Left renal cortex interstitium (tissue), 4 donors: ENCODE measurements around the gene ETS1. TPM values are rescaled to one million over a fixed set of nuclear protein-coding genes. Genes with fewer than 3 reads are reported as not detected.
"Not testable (repeated sequence)": the region's sequence is repeated elsewhere in the genome, so short reads cannot be mapped to it uniquely, and the experiment has no call there.

Experiments used
- DNase-seq, 4 donors: peaks; one replicate each; pipeline ENCODE4 v3.0.0-alpha.2; 2013; ENCODE audit warnings: low read depth in 4 of 4, low spot score in 2 of 4, missing footprints in 1 of 4
- polyA plus RNA-seq, 4 donors: library from polyadenylated mRNA; unstranded; fragments of 120-200 nt; gene quantifications; one replicate each; pipeline ENCODE4 v1.2.1, GENCODE V29; 2013; ENCODE audit not compliant: insufficient read length in 4 of 4

The ETS1 gene
- polyA plus RNA-seq, 4 donors = 64.0 to 80.3 (median 71.7) TPM

DNA sequence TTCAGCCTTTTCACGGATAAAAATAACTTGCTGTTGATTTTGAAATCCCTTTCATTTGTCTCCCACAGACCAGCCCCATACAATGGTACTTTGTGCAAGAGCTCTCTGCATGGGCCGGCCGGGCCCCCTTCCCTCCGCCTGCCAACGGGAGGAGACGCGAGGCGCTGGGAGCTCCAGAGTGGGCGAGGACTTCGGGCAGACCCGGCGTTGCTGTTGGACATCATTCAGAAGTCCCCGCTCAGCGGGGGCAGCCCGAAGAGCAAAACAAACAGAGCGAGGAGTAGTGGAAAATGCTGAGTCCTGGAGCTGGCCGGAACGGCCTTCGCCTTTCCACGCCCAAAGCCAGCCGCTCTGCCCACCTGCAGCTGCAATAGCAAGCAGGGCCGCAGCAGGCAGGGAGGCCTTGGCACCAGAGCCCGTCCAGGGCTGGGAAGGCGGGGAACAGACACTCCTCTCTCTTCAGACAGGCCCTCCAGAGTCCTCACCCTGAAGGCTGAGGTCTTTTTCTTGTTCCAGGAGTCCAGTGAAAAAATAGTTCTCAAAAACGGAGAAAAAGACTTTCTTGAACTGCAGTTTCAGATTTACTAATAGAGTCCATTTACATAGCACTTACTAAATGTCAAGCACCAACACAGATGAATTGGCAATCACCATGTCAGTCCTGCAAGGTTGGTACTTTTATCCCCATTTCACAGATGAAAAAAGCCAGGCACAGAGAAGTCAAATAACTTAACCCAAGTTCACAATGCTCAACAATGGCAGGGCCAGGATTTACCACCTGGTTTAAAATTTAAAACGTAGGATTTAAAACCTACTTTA lies 135.5 kb downstream of the ETS1 start:
- DNase-seq = no peak

DNA sequence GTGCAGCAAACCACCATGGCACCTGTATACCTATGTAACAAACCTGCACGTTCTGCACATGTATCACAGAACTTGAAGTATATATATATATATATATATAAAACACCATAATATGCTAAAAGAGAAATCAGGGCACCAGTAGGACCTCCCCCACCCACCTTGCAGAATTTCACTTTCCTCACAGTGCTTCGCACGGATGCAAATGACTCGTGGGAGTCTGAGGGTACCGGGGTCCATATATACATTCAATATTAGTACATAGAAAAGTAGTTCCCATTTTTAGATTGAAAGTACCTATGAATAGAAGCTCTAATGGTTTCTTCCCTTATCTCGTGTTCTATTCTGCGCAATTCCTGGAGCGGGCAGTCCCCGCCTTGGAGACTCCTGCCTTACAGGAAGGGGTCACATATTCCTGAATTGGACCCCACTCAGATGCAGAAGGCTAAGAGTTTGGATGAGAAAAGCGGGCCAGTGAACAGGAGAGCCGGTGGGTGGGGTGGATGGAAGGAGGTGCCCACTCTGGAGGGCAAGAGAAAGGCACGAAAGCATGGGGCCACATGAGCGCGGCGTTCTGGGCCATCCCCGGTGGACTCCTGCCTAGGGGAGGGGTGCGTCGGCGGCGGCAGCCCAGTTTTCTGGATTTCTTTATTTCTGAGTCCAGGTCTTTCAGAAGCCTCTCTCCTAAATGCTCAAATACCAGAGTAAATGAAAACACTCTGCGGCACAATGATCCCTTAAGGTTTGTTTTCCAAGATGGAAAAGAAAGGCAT lies 136.3 kb downstream of the ETS1 start:
- DNase-seq = no peak

DNA sequence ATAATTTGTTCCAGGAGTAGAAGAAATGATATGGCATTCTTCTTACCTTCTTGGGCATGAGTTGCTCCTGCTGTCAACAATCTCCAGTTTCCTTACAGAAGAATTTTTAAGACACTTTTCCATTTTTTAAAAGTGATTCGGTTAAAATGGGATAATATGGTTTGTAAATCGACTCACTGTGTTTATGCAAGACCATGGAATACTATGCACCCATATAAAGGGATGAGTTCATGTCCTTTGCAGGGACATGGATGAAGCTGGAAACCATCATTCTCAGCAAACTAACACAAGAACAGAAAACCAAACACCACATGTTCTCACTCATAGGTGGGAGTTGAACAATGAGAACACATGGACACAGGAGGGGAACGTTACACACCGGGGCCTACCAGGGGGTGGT lies 136.9 kb downstream of the ETS1 start:
- not testable (repeated sequence) for DNase-seq

DNA sequence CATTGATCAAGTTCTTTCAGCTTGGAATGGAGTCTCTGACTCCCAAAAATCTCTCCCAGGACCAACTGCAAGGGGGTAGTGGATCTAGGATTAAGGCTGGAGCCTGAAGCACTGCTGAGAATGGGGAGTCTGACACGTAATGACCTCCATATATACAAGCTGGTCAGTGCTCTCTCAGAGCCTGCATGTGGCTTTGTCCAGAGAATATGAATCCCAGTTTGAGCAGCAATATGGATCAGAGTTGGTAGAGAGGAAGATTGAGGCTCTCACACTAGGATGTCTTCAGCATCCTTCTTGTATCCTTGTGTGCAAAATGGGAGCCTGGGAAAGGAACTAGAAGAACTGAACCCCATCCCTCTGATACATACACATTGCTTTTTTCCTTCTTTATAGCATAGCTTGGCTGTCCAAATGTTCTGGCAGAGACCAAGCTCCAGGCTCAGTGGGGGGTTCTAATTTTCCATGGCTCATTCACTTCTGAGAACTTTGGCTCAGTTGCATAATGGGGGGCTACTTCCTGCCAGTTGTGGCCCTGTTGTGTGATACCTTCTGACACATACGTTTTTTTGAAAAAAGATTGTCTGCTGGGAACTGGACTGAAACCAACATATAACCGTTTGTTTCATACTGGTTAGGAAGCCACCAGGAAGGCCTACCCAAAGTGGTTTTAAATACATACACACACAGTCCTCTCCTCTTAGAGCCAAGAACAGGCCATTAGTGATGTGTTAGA lies 138.2 kb downstream of the ETS1 start:
- DNase-seq = no peak

DNA sequence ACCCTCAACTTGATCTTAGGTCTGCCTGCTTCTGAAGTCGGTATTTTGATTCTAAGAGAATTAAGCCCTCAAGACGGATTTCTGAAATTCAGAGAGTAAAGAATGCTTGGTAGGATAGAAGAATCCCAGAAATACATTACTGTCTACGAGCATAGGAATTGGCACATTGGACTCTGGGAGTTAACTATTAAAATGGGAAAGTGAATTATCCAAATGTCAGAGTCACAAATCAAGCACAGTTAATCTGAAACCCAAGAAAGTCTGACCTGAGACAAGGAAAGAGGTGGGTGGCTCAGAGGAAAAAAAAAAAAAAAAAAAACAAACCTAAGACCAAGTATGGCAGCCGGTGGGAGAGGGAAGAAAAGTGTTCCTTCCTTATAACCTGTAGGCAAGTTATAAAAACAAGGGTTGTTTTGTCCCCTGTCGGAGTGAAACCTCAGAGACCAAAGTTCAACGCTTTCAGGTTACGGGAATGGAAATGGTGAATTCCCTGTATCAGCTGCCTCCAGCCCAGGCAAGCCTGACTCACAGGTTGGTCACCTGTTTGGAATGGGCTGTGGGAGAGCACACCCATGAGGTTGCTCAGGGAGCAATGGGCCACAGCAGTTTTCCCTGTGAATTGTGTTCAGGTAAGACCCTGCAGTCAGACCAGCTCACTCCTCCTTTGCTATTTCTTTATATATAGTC lies 139.0 kb downstream of the ETS1 start:
- DNase-seq = no peak

DNA sequence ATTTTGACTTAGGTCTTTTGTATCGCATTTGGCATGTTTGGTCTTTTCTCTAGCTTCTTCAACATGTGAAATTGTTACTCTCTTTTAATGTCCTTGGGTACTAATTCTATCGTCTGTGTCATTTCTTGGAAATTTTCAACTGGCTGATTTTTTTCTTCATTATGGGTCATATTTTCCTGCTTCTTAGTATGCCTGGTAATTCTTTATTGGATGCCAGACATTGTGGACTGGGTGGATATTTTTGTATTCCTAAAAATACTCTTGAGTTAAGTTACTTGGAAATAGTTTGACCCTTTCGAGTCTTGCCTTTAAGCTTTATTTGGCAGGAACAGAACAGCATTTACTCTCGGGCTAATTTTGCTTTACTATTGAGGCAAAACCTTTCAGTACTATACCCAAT lies 140.1 kb downstream of the ETS1 start:
- no peak for DNase-seq

DNA sequence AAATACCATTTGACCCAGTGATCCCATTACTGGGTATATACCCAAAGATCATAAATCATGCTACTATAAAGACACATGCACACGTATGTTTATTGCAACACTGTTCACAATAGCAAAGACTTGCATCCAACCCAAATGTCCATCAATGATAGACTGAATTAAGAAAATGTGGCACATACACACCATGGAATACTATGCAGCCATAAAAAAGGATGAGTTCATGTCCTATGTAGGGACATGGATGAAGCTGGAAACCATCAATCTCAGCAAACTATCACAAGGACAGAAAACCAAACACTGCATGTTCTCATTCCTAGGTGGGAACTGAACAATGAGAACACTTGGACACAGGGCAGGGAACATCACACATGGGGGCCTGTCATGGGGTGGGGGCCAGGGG lies 141.4 kb downstream of the ETS1 start:
- DNase-seq = not testable (repeated sequence)

DNA sequence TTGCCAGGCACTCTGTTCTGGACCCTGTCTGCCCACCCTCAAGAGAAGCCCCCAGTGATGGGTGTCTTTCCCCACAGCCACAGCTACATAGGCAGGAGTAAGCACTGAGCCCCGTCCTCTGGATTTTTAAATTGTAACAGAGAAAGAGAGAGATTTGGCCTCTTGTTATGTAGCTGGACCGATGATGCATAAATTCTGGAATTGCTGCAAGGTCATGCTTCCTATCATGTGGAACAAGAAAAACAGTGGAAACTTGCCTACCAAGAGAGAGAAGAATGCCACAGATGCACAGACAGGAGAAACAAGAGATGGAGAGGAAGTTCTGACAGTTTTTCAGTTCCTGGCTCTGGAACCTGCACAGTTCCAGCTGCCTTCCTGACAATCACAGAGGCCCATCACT lies 150.2 kb downstream of the ETS1 start:
- no peak for DNase-seq

DNA sequence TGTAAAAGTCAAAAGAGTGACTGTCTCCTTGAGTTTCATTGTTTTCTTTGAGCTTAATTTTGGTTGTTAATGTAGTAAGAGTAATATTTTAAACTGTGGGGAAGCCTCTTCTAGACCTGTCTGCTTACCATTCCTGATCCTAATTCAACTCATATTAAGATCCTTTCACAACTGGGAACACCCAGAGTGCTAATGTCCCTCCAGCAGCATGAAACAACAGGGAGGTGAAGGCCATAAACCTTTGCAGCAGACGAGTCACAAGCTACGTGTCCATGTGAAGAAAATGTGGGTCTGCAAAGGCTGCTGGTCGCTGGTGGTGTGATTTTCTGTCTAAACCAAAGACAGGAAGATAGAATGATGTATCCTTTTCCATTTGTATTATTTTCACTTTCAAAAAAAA lies 152.5 kb downstream of the ETS1 start:
- DNase-seq = no peak

DNA sequence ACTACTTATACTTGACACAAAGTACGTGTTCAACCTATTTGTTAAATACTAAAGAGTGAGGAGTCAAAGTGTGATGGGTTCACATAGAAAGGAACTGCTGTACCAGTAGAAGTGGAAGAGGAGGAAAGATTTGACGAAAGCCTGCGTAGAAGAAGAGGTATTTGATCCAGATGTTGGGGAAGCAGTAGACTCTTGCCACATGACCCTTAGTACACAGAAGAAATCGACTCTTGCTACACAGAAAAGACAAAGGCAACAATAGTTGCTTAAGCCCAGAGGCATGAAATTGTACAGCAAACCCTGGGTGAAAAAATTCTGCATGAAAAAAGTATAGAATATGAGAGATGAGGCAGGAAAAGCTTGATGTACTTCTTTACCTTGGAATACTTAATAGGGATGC lies 152.9 kb downstream of the ETS1 start:
- DNase-seq = no peak

DNA sequence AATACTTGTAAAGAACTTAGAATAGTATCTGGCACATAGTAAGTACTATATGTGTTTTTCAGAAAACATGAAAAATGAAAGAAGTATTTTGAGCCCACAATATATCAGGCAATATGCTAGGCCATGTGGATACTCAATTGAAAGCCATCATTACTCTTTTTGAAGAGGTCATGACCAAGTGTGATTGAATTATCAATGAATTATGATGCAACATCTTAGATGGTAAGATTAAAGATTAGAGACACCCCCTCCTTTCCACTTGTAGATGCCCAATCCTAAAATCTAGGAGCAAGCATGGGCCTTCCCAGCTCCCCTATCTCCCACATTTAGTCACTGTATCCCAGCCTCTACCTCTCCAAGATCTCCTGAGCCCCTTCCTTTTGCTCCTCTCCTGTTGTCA lies 154.4 kb downstream of the ETS1 start:
- no peak for DNase-seq

DNA sequence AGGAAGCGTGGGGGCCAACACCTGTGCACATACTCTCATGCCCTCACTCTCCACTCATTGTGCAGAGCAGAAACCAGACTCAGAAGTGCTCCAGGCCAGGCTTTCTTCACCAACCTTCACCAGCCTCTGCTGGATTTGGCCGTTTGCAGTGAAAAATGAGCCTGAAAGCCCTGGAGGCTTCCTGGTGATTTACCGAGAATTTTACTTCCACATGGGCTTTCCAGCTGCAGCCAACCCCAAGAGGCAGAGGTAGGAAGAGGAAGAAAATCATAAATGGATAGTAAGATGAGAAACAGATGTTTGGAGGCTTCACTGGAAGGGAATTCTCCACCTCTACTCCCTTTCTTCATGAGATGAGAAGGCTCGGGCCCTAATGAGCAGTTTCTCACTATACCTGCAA lies 155.4 kb downstream of the ETS1 start:
- DNase-seq = no peak

DNA sequence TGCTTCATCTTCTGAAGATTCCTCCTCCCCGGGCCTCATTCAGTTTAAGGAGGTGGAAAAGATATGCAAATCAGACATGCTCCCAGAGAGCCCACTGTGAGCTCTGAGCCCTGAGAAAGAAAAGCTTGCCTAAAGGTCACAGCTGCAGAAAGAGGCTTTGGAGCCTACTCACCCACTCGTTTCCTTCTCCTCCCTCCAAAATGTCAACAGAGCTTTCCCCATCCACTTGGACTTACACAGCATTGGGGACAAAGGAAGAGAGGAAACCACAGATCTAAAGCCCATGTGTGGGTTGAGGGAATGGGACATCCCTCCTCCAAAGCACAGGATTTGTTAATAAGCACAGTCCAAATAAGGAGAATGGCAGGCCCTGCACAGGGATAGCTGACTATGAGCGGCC lies 158.4 kb downstream of the ETS1 start:
- DNase-seq = no peak

DNA sequence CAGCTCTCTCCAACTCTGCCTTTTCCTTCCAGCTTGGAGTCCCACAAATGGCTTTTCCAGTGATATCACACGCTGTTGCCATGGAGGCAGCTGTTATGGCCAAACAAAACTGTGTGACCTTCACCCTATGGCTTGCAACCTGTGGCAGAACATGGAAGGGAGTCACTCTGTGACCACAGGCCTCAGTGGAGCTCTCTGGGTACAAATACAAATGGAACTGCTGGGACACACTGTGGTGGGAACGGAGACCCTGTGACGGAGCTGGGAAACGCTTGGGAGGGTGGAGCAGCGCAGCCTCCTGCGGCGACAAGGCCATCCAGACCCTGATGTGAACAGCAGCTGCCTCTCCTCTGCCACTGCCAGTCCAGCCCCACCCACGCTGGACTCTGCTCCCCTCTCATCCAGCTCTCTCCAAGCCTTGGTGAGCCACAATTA lies 162.5 kb downstream of the ETS1 start:
- no peak for DNase-seq

DNA sequence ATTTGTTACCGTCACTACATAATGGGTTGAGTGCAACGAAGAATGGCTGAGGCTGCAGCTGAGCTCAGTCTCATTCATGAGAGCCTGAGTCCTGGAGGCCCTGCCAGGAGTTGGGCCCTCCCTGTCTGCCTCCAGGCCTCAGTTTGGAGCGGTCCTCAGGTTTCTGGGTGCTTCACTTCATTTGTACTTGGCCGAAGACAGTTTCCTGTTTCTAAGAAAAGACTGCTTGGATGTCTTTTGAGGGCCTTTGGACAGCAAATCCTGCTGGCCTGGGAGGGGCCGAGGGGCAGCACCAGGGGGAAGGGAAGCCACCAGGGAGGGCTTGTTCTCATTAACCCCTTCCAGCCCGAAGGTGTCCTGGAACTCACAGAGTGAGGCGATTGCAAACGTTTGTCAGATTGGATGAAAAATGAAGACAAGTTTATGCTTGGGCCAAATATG lies 163.1 kb downstream of the ETS1 start:
- no peak for DNase-seq

DNA sequence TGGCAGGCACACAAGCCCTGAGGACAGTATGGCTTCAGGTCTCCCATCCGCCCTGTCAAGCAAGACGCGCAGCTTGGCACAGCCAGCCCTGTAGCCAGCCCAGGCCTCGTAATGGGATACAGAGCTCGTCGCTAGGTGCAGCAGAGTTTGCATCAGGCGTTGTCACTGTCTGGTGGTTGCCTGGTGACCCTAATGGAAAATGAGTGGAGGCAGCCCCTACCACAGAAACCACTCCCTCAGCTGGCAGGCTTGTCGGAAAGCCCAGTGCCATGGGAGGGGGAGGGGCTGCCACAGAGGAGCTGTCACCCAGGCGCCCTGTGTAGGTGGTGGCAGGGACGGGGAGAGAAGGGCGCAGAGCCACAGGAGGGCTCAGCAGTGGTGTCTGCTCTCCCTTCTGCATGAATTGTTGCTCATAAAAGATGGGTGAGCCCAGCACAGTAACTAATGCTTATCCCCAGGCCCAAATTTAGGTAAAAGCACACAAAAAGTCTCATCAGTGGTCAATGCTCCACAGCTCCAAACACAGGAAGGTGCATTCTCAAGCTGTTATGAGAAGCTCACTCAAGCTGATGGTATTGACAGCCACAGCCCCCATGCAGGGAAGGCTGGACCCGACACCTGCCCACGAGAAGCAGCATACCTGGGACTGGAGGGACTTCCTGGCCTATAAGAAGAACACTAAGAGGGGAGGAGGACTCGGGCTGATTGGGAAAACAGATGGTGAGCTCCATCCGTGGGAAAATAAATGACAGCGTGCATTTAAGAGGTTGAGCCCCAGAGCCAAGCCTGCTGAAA lies 164.6 kb downstream of the ETS1 start:
- DNase-seq = no peak

DNA sequence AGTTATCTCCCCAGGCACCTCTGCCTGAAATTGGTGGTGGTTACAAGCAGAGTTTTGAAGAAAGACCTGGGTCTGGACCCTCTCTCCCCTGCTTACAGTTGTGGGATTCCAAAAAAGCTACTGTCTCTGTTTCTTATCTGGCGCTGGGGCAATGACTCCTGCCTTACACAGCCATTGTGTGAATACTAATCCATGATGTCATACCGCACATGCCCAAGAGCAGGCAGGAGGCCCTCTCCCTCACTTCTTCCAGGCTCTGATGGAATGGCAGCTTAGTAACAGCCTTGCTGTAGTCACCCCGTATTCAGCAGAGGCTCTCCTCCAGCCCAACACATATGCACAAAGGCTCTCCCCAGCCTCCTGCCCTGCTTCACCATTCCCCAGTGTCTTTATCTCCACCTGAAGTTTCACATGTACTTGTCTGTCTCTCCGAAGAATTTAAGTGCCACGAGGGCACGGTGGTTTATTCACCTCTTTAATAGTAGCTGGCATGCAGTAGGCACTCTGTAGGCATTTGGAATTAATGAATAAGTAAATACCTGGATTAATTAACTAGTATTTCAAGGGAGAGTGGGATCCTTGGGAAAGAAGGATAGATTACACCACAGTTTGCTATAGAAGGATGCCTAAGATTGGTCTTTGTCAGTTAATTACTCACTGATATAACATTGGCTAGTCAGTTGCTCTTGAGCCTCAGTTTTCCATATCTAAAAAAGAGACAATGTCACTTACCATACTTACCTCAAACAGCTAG lies 165.6 kb downstream of the ETS1 start:
- DNase-seq = no peak

DNA sequence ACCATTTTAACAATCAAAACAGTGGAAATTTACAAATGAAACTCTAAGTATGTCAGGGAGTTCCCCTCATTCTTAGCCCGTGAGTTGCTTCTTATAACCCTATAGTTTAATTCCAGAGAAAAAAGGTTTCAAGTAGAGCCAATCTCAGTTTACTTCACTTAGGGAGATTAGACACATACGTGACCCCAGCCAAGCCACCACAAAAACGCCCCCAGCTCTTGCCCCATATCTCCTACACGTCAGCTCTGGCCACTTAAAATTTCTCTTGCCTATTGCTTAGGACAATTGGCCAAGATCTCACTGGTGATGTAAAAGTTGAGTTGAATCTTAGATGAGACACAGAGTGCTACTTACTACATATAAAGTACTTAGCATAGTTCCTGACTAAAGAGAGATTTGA lies 166.4 kb downstream of the ETS1 start:
- no peak for DNase-seq

DNA sequence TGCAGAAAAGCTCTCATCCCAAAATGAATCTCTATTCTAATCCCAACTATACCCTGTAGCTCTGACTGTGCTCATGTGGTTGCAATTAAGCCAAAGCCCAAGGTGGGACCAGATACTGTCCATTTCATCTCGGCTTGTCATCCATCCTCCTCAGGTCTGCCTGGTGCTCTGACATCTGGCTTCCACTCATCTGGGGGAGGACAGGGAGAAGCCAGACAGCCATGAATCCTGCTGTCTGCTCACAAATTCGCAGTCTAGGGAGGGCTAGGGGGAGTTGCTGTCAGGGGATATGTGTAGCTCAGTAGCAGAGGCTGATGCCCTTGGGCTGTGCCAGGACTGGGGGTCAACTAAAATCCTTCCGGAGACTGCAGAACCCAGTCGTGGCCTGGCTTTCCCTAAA lies 167.1 kb downstream of the ETS1 start:
- DNase-seq = no peak
